GM23338 (cell line): Measurements from ENCODE around the gene ACSM2A. TPM values are rescaled to one million over a fixed set of nuclear protein-coding genes. Genes with fewer than 3 reads are reported as not detected.

Experiments used
- ATAC-seq: fragments of 200-7000 bp; cut with Tn5 transposase; 3 replicates; pipeline ENCODE4 v1.9.1; 2020
- DNase-seq: peaks from one replicate; pipeline ENCODE4 v3.0.0-alpha.2; 2015; ENCODE audit warnings: low spot score
- H2AFZ ChIP-seq: fragments of 200-600 bp; sonication (generic); 2 replicates; pipeline ENCODE4 v1.8.0; 2016; ENCODE audit warnings: antibody characterized with exemption, mild to moderate bottlenecking, moderate library complexity
- H3F3A ChIP-seq: fragments of 200-600 bp; sonication (generic); replicated peaks from 2 replicates; pipeline ENCODE4 v1.8.0; 2017; ENCODE audit warnings: antibody characterized with exemption, mixed run types, low read depth
- H3K27ac ChIP-seq: fragments of 200-600 bp; sonication (generic); 2 replicates; pipeline ENCODE4 v1.6.1; 2016; ENCODE audit warnings: low read depth
- H3K27me3 ChIP-seq: fragments of 200-600 bp; sonication (generic); 2 replicates; pipeline ENCODE4 v1.8.0; 2016; ENCODE audit warnings: mild to moderate bottlenecking, mixed run types, moderate library complexity; ENCODE audit not compliant: insufficient read depth
- H3K36me3 ChIP-seq: fragments of 200-600 bp; sonication (generic); 2 replicates; pipeline ENCODE4 v1.8.0; 2016; ENCODE audit warnings: mild to moderate bottlenecking; ENCODE audit not compliant: insufficient read depth
- H3K4me1 ChIP-seq: fragments of 200-600 bp; sonication (generic); 2 replicates; pipeline ENCODE4 v1.8.0; 2016; ENCODE audit warnings: mild to moderate bottlenecking, moderate library complexity; ENCODE audit not compliant: insufficient read depth
- H3K4me2 ChIP-seq: fragments of 200-600 bp; sonication (generic); 2 replicates; pipeline ENCODE4 v1.7.1; 2017; ENCODE audit warnings: mixed run types
- H3K4me3 ChIP-seq: fragments of 200-600 bp; sonication (generic); 2 replicates; pipeline ENCODE4 v1.6.1; 2016; ENCODE audit warnings: mixed run types
- H3K79me2 ChIP-seq: fragments of 200-600 bp; sonication (generic); replicated peaks from 2 replicates; pipeline ENCODE4 v1.8.0; 2017; ENCODE audit warnings: mild to moderate bottlenecking; ENCODE audit not compliant: insufficient read depth
- H3K9me2 ChIP-seq: fragments of 200-600 bp; sonication (generic); 2 replicates; pipeline ENCODE4 v1.8.0; 2017; ENCODE audit not compliant: insufficient read depth
- H4K20me1 ChIP-seq: fragments of 200-600 bp; sonication (generic); replicated peaks from 2 replicates; pipeline ENCODE4 v1.8.0; 2017; ENCODE audit warnings: mild to moderate bottlenecking; ENCODE audit not compliant: insufficient read depth
- H3K27ac Mint-ChIP-seq: 2 replicates; pipeline ENCODE4 v1.8.0; 2020; ENCODE audit warnings: inconsistent platforms, mild to moderate bottlenecking, moderate library complexity, mixed read lengths
- H3K27me3 Mint-ChIP-seq: 3 replicates; pipeline ENCODE4 v1.8.0; 2022; ENCODE audit warnings: low read depth, mild to moderate bottlenecking, moderate library complexity, mixed read lengths, inconsistent platforms; ENCODE audit not compliant: insufficient read depth, poor library complexity
- H3K36me3 Mint-ChIP-seq: 3 replicates; pipeline ENCODE4 v1.8.0; 2021; ENCODE audit warnings: low read depth, mild to moderate bottlenecking, inconsistent platforms, moderate library complexity, mixed read lengths
- H3K4me1 Mint-ChIP-seq: 3 replicates; pipeline ENCODE4 v1.8.0; 2020; ENCODE audit warnings: mild to moderate bottlenecking, inconsistent platforms, mixed read lengths
- H3K4me3 Mint-ChIP-seq: 3 replicates; pipeline ENCODE4 v1.8.0; 2021; ENCODE audit warnings: moderate library complexity, mild to moderate bottlenecking, inconsistent platforms, mixed read lengths
- H3K9me3 Mint-ChIP-seq: 3 replicates; pipeline ENCODE4 v1.8.0; 2020; ENCODE audit warnings: moderate library complexity, mild to moderate bottlenecking, inconsistent platforms, mixed read lengths
- CREB1 ChIP-seq: fragments of 250-450 bp; sonication (Bioruptor Pico); IDR thresholded peaks from 2 replicates; pipeline ENCODE4 v1.5.0; 2020; ENCODE audit warnings: low read depth, mild to moderate bottlenecking, moderate library complexity
- EZH2 ChIP-seq: fragments of 200-600 bp; sonication (generic); IDR thresholded peaks from one replicate; pipeline ENCODE4 v1.8.0; 2017; ENCODE audit warnings: antibody characterized with exemption, mild to moderate bottlenecking, low read depth; ENCODE audit not compliant: unreplicated experiment
- EZH2phosphoT487 ChIP-seq: fragments of 200-600 bp; sonication (generic); IDR thresholded peaks from one replicate; pipeline ENCODE4 v1.8.1; 2018; ENCODE audit warnings: antibody characterized with exemption; ENCODE audit not compliant: unreplicated experiment
- JUNB ChIP-seq: IDR thresholded peaks from one replicate; pipeline ENCODE4 v1.6.1; 2016; ENCODE audit warnings: antibody characterized with exemption; ENCODE audit not compliant: unreplicated experiment
- NANOG ChIP-seq: IDR thresholded peaks from 2 replicates; pipeline ENCODE4 v1.6.1; 2016; ENCODE audit warnings: antibody characterized with exemption, borderline replicate concordance
- POLR2AphosphoS5 ChIP-seq: IDR thresholded peaks from 2 replicates; pipeline ENCODE4 v1.6.1; 2016; ENCODE audit warnings: antibody characterized with exemption, low read depth
- REST ChIP-seq: IDR thresholded peaks from one replicate; pipeline ENCODE4 v1.6.1; 2018; ENCODE audit warnings: antibody characterized with exemption; ENCODE audit not compliant: unreplicated experiment
- STAT1 ChIP-seq: IDR thresholded peaks from one replicate; pipeline ENCODE4 v1.6.1; 2016; ENCODE audit warnings: antibody characterized with exemption; ENCODE audit not compliant: unreplicated experiment
- ZNF114 ChIP-seq: fragments of 250-450 bp; sonication (Bioruptor Pico); IDR thresholded peaks from 2 replicates; pipeline ENCODE4 v1.5.0; 2020; ENCODE audit warnings: mild to moderate bottlenecking, moderate library complexity
- ZNF331 ChIP-seq: fragments of 250-450 bp; sonication (Bioruptor Pico); IDR thresholded peaks from 2 replicates; pipeline ENCODE4 v1.5.0; 2020; ENCODE audit warnings: low read depth, mild to moderate bottlenecking, moderate library complexity
- ZNF462 ChIP-seq: fragments of 250-450 bp; sonication (Bioruptor Pico); IDR thresholded peaks from 2 replicates; pipeline ENCODE4 v1.5.0; 2020; ENCODE audit warnings: mild to moderate bottlenecking, moderate library complexity
- polyA plus RNA-seq: library from polyadenylated mRNA; unstranded; fragments of >200 nt; fragmentation: Nextera tagmentation; extraction: Ambion mirVana; gene quantifications from 2 replicates; pipeline ENCODE4 v1.2.1, GENCODE V29; 2016
- total RNA-seq: library from RNA; depleted of rRNA; stranded (reverse); fragments of >200 nt; shearing (Covaris generic); gene quantifications from 2 replicates; pipeline ENCODE4 v1.2.3, GENCODE V29; 2014
- TF ChIP-seq, protein P1 (sequence below): IDR thresholded peaks from 2 replicates; pipeline ENCODE4 v1.6.1; 2016; ENCODE audit warnings: antibody characterized with exemption
- TF ChIP-seq, protein P2 (sequence below), 2 experiments: fragments of 200-600 bp in 1 of 2; sonication (generic) in 1 of 2; conservative IDR thresholded peaks; 2 replicates each; pipeline versions ENCODE4 v1.5.1 to v1.6.1; 2016 to 2017; ENCODE audit warnings: antibody characterized with exemption in 2 of 2, low read depth in 2 of 2, mild to moderate bottlenecking in 2 of 2, moderate library complexity in 1 of 2

ACSM2A gene
- total and polyA plus RNA-seq, 2 experiments from 2014 or later, result not detected

DNA sequence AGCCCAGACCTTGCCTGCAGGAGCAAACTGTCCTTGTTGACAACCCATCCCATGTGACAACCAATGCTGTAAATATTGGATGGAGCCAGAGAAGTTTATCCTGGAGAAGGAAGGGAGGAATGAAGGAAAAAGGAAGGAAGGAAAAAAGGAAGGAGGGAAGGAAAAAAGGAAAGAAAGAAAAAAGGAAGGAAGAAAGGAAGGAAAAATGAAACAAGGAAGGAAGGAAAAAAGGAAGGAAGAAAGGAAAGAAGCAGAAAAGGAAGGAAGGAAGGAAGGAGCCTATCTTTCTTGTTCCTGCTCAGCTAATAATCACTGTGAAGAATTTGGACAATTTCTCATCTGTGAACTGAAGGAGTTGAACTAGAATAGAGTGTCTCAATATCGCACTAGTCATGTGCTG lies 68.8 kb downstream of the ACSM2A start:
- no peak overlapping the region for H3K4me3 Mint-ChIP-seq
- Histone ChIP-seq H3F3A (no peaks in the 10 kb centered on the region), H3K27me3 (no peaks in the 10 kb centered on the region), H3K4me2 (no peak overlapping the region), H3K79me2 (no peaks in the 10 kb centered on the region), H3K9me2 (peaks cover 26% of the 10 kb centered on the region), H3K4me1 (no peaks in the 10 kb centered on the region), H3K27ac (no peak overlapping the region), H3K4me3 (no peak overlapping the region), H4K20me1 (no peaks in the 10 kb centered on the region), H3K36me3 (no peaks in the 10 kb centered on the region), H2AFZ (no peak overlapping the region)
- DNase-seq (no peak), ATAC-seq (no peak)
- H3K27ac Mint-ChIP-seq, result no peak overlapping the region
- no peaks in the 10 kb centered on the region for H3K4me1 Mint-ChIP-seq
- TF ChIP-seq ZNF462 (CRISPR knock-in tag) (no peak), STAT1 (no peak), ZNF114 (CRISPR knock-in tag) (no peak), EZH2phosphoT487 (no peak), REST (no peak), POLR2AphosphoS5 (no peak), JUNB (no peak), EZH2 (no peak), CREB1 (CRISPR knock-in tag) (no peak), ZNF331 (no peak), NANOG (no peak)
- TF ChIP-seq, protein P1, sequence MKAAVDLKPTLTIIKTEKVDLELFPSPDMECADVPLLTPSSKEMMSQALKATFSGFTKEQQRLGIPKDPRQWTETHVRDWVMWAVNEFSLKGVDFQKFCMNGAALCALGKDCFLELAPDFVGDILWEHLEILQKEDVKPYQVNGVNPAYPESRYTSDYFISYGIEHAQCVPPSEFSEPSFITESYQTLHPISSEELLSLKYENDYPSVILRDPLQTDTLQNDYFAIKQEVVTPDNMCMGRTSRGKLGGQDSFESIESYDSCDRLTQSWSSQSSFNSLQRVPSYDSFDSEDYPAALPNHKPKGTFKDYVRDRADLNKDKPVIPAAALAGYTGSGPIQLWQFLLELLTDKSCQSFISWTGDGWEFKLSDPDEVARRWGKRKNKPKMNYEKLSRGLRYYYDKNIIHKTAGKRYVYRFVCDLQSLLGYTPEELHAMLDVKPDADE, result no peak
- TF ChIP-seq, protein P2, sequence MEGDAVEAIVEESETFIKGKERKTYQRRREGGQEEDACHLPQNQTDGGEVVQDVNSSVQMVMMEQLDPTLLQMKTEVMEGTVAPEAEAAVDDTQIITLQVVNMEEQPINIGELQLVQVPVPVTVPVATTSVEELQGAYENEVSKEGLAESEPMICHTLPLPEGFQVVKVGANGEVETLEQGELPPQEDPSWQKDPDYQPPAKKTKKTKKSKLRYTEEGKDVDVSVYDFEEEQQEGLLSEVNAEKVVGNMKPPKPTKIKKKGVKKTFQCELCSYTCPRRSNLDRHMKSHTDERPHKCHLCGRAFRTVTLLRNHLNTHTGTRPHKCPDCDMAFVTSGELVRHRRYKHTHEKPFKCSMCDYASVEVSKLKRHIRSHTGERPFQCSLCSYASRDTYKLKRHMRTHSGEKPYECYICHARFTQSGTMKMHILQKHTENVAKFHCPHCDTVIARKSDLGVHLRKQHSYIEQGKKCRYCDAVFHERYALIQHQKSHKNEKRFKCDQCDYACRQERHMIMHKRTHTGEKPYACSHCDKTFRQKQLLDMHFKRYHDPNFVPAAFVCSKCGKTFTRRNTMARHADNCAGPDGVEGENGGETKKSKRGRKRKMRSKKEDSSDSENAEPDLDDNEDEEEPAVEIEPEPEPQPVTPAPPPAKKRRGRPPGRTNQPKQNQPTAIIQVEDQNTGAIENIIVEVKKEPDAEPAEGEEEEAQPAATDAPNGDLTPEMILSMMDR (conservative IDR thresholded peaks at IDR 0.05; ENCODE audit: low read depth in 2 of 2), result no peak
- no peaks in the 10 kb centered on the region for H3K27me3 Mint-ChIP-seq
- no peaks in the 10 kb centered on the region for H3K36me3 Mint-ChIP-seq
- H3K9me3 Mint-ChIP-seq, result peaks cover 29% of the 10 kb centered on the region
